ENCODE data around the gene NPLOC4. TPM values are rescaled to one million over a fixed set of nuclear protein-coding genes. Genes with fewer than 3 reads are reported as not detected.
"Not testable (repeated sequence)": the region's sequence is repeated elsewhere in the genome, so short reads cannot be mapped to it uniquely, and the experiment has no call there.

The NPLOC4 gene
- total RNA-seq, 1 donor from 2014 or later: 44.1 TPM

DNA sequence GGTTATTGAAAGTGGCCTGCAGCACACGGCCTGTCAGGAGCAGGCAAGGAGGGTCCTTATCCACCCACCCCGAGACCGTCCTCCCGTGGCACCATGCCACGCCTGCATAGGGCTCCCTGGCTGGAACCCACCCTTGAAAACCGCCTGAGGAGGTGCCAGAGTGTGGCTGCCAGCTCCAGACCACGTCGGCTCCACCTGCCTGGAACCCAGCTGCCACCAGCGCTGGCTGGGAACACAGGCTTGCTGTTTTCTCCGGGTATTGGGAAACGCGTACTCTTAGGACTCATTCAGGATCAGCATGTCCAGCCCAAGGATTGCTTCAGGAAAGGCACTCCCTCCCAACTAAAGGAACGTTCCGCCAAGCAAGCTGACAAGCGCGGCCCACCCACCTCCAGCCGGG lies 40.0 kb upstream of the NPLOC4 start:
- Histone ChIP-seq H3K9ac (no peak overlapping the region), H4K20me1 (ENCODE audit: low read depth) (peaks cover 10% of the 10 kb centered on the region), H3K27me3 (no peaks in the 10 kb centered on the region), H3K9me3 (ENCODE audit: low read depth) (no peaks in the 10 kb centered on the region), H3K4me2 (no peak overlapping the region), H3K79me2 (ENCODE audit: low read depth) (peaks cover 7% of the 10 kb centered on the region), H3K4me3 (no peak overlapping the region), H3K36me3 (no peaks in the 10 kb centered on the region), H3K27ac (no peak overlapping the region), H2AFZ (replicated peaks) (no peak overlapping the region), H3K4me1 (no peaks in the 10 kb centered on the region), H3F3A (ENCODE audit: low read depth) (peaks cover 30% of the 10 kb centered on the region)
- H3K27ac Mint-ChIP-seq: no peak overlapping the region
- DNase-seq (ENCODE audit: low spot score): no peak
- no peak overlapping the region for H3K4me3 Mint-ChIP-seq
- H3K9me3 Mint-ChIP-seq: no peaks in the 10 kb centered on the region
- no peaks in the 10 kb centered on the region for H3K4me1 Mint-ChIP-seq
- H3K27me3 Mint-ChIP-seq (ENCODE audit: insufficient read depth, low read depth): no peaks in the 10 kb centered on the region
- no peak for TF ChIP-seq EZH2 (IDR thresholded peaks at IDR 0.05)
- no peak for TF ChIP-seq EZH2phosphoT487 (IDR thresholded peaks at IDR 0.05)
- TF ChIP-seq, protein P1, sequence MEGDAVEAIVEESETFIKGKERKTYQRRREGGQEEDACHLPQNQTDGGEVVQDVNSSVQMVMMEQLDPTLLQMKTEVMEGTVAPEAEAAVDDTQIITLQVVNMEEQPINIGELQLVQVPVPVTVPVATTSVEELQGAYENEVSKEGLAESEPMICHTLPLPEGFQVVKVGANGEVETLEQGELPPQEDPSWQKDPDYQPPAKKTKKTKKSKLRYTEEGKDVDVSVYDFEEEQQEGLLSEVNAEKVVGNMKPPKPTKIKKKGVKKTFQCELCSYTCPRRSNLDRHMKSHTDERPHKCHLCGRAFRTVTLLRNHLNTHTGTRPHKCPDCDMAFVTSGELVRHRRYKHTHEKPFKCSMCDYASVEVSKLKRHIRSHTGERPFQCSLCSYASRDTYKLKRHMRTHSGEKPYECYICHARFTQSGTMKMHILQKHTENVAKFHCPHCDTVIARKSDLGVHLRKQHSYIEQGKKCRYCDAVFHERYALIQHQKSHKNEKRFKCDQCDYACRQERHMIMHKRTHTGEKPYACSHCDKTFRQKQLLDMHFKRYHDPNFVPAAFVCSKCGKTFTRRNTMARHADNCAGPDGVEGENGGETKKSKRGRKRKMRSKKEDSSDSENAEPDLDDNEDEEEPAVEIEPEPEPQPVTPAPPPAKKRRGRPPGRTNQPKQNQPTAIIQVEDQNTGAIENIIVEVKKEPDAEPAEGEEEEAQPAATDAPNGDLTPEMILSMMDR (IDR thresholded peaks at IDR 0.05): no peak
- H3K36me3 Mint-ChIP-seq: peaks cover 9% of the 10 kb centered on the region

DNA sequence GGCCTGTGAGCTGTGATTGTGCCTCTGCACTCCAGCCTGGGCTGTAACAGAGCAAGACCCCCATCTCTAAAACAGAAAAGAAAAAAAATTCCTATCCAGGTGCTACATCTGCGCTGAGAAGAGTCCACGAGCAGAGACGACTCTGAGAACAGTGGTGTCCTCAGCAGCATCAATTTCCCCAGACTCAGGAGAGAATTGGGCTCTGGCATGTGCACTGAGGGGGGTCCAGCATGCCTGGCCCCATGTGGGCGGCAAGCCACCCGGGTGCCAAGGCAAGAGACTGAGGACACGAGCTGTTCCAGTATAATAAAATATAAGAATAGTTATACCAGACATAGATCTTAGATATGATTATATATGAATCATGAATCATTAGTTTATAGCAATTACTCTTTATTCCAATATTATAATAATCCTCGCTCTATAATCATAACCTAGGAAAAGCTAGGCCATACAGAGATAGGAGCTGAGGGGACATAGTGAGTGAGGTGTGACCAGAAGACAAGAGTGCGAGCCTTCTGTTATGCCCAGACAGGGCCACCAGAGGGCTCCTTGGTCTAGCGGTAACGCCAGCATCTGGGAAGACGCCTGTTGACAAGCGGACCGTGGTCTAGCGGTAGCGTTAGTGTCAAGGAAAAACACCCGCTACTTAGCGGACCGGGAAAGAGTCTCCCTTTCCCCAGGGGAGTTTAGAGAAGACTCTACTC lies 38.8 kb upstream of the NPLOC4 start:
- not testable (repeated sequence) for H3K36me3 ChIP-seq; H3K9me3 ChIP-seq (ENCODE audit: low read depth); H2AFZ ChIP-seq (replicated peaks); H3K4me2 ChIP-seq; H3K9me3 Mint-ChIP-seq; H3K79me2 ChIP-seq (ENCODE audit: low read depth); H3K27me3 Mint-ChIP-seq (ENCODE audit: insufficient read depth, low read depth); H3K27ac Mint-ChIP-seq; H3K4me3 ChIP-seq; H3K4me1 Mint-ChIP-seq; H3K4me3 Mint-ChIP-seq; H3K27ac ChIP-seq; H3K4me1 ChIP-seq; H3K27me3 ChIP-seq; H3K9ac ChIP-seq
- peaks cover 12% of the 10 kb centered on the region for H3K36me3 Mint-ChIP-seq
- Histone ChIP-seq H4K20me1 (ENCODE audit: low read depth) (peaks cover 10% of the 10 kb centered on the region), H3F3A (ENCODE audit: low read depth) (peaks cover 30% of the 10 kb centered on the region)
- peak; percentile 25 for DNase-seq (ENCODE audit: low spot score)
- TF ChIP-seq, protein P1 (IDR thresholded peaks at IDR 0.05): peak; percentile 60

DNA sequence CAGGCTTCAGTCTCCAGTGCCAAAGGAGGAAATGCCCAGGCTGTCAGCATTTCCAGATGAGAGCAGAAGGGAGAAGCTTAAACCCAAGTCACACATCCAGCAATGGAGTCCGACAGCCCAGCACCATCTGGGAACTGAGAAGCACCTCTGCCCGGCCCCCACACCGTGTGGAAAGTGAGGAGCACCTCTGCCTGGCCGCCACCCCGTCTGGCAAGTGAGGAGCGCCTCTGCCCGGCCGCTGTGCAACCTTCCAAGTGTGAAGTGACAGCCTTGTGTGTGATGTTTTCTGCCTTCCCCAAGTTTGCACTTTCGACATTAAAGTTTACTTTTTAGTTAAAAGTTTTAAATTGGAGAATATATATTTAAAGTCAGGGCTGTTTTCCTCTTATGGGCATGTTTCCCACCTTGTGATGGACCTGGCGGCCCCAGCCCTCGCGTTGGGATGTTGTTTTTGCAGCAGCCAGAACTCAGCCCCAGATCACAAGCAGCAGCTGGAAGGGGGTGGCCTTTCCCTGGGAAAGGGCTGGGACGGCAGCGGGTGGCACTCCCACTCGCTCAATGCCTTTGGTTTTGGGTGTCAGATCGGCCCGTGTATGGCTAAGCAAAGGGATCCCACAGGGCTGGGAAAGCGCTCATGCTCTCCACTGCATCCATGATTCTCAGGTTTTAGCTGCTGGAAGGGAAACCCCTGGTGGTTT lies 36.8 kb upstream of the NPLOC4 start:
- H3K36me3 ChIP-seq: no peaks in the 10 kb centered on the region
- Mint-ChIP-seq H3K4me3 (no peak overlapping the region), H3K4me1 (no peaks in the 10 kb centered on the region), H3K36me3 (peaks cover 10% of the 10 kb centered on the region), H3K27me3 (ENCODE audit: insufficient read depth, low read depth) (no peaks in the 10 kb centered on the region), H3K9me3 (no peaks in the 10 kb centered on the region), H3K27ac (no peak overlapping the region)
- no peak overlapping the region for H3K27ac ChIP-seq
- H3K4me2 ChIP-seq: no peak overlapping the region
- peaks cover 24% of the 10 kb centered on the region for H3F3A ChIP-seq (ENCODE audit: low read depth)
- no peak for TF ChIP-seq EZH2phosphoT487 (IDR thresholded peaks at IDR 0.05)
- no peak for TF ChIP-seq EZH2 (IDR thresholded peaks at IDR 0.05)
- TF ChIP-seq, protein P1 (IDR thresholded peaks at IDR 0.05): no peak
- H4K20me1 ChIP-seq (ENCODE audit: low read depth): peaks cover 10% of the 10 kb centered on the region
- H3K9me3 ChIP-seq (ENCODE audit: low read depth): no peaks in the 10 kb centered on the region
- DNase-seq (ENCODE audit: low spot score): no peak
- no peaks in the 10 kb centered on the region for H3K4me1 ChIP-seq
- H3K79me2 ChIP-seq (ENCODE audit: low read depth): peaks cover 16% of the 10 kb centered on the region
- no peak overlapping the region for H2AFZ ChIP-seq (replicated peaks)
- no peak overlapping the region for H3K9ac ChIP-seq
- H3K27me3 ChIP-seq: no peaks in the 10 kb centered on the region
- H3K4me3 ChIP-seq: no peak overlapping the region

Measured in neural progenitor cell (in vitro differentiated cells).